Endothelial cell of umbilical vein (primary cell): ENCODE data around the gene TCERG1L. TPM values are rescaled to one million over a fixed set of nuclear protein-coding genes. Genes with fewer than 3 reads are reported as not detected.

Source experiments
- BruUV-seq: library from RNA; stranded (reverse); fragments of 400-500 nt; replicated peaks from 2 replicates; lab custom pipeline; 2021; lab: Mats Ljungman, UMichigan
- CTCF ChIA-PET: fragments of 300-600, 350-600 bp; sonication (Branson Sonifier 250); formaldehyde crosslinking; loops from one replicate; lab custom pipeline; 2021; ENCODE audit warnings: antibody characterized with exemption, inconsistent platforms; lab: Charles Lee
- POLR2A ChIA-PET: fragments of 300-600, 350-600 bp; sonication (Branson Sonifier 250); formaldehyde crosslinking; loops from one replicate; lab custom pipeline; 2021; ENCODE audit warnings: antibody characterized with exemption, inconsistent platforms; lab: Charles Lee
- DNase-seq: peaks from one replicate; pipeline ENCODE4 v3.0.0-alpha.2; 2011; ENCODE audit warnings: low read depth, low spot score
- FAIRE-seq: peaks from 2 replicates; lab custom pipeline; 2011; peaks lifted over from hg19 to GRCh38; lab: Jason Lieb, UNC
- H2AFZ ChIP-seq: 2 replicates; pipeline ENCODE4 v1.6.0; 2012; ENCODE audit warnings: low read depth, low read length, control low read depth, inconsistent platforms
- H3K27ac ChIP-seq: 2 replicates; pipeline ENCODE4 v1.5.1; 2011; ENCODE audit warnings: low read depth, mild to moderate bottlenecking, control low read depth, low read length, moderate library complexity; ENCODE audit not compliant: insufficient read depth
- H3K27me3 ChIP-seq, 2 experiments: 2 replicates each; pipeline versions ENCODE4 v1.6.0 to v1.6.1; 2011; ENCODE audit warnings: low read length in 2 of 2, mixed read lengths in 1 of 2; ENCODE audit not compliant: control insufficient read depth in 2 of 2, insufficient read depth in 2 of 2
- H3K36me3 ChIP-seq, 2 experiments: 2 replicates in 1 of 2; 3 replicates in 1 of 2; pipeline ENCODE4 v1.5.1; 2011; ENCODE audit warnings: low read length in 2 of 2, mild to moderate bottlenecking in 1 of 2, moderate library complexity in 1 of 2; ENCODE audit not compliant: control insufficient read depth in 2 of 2, insufficient read depth in 2 of 2; ENCODE audit errors: extremely low read depth in 1 of 2
- H3K4me1 ChIP-seq: 3 replicates; pipeline ENCODE4 v1.5.1; 2011; ENCODE audit warnings: mild to moderate bottlenecking, low read length; ENCODE audit not compliant: control insufficient read depth, insufficient read depth; ENCODE audit errors: extremely low read depth
- H3K4me2 ChIP-seq: 2 replicates; pipeline ENCODE4 v1.6.1; 2011; ENCODE audit warnings: low read length, control low read depth, mixed read lengths; ENCODE audit not compliant: insufficient read depth
- H3K4me3 ChIP-seq, 3 experiments: fragments of 200-600 bp in 1 of 3; sonication (generic), shearing (Covaris generic) in 1 of 3; replicated peaks in 1 of 3; 2 replicates each; pipeline ENCODE4 v1.5.1; 2011 to 2016; ENCODE audit warnings: control low read depth in 3 of 3, low read length in 3 of 3, mild to moderate bottlenecking in 2 of 3, inconsistent platforms in 1 of 3, low read depth in 1 of 3, moderate library complexity in 1 of 3; ENCODE audit not compliant: insufficient read depth in 1 of 3
- H3K79me2 ChIP-seq: 2 replicates; pipeline ENCODE4 v1.6.0; 2012; ENCODE audit warnings: low read length, inconsistent platforms; ENCODE audit not compliant: control insufficient read depth, insufficient read depth
- H3K9ac ChIP-seq: replicated peaks from 2 replicates; pipeline ENCODE3; 2011; ENCODE audit warnings: low read length, control low read depth; ENCODE audit not compliant: insufficient read depth; ENCODE audit errors: extremely low read depth
- H3K9me1 ChIP-seq: replicated peaks from 3 replicates; pipeline ENCODE4 v1.6.0; 2011; ENCODE audit warnings: mild to moderate bottlenecking, low read length; ENCODE audit not compliant: control insufficient read depth, insufficient read depth; ENCODE audit errors: extremely low read depth
- H3K9me3 ChIP-seq: replicated peaks from 2 replicates; pipeline ENCODE4 v1.5.1; 2012; ENCODE audit warnings: low read length, inconsistent platforms; ENCODE audit not compliant: control insufficient read depth, insufficient read depth
- H4K20me1 ChIP-seq: replicated peaks from 2 replicates; pipeline ENCODE3; 2011; ENCODE audit warnings: mild to moderate bottlenecking, low read length; ENCODE audit not compliant: control insufficient read depth, insufficient read depth; ENCODE audit errors: extremely low read depth
- CTCF ChIP-seq, 2 donors: IDR thresholded peaks; 1 replicate in 1 of 2; 2 replicates in 1 of 2; pipeline ENCODE4 v1.5.1; 2011; ENCODE audit warnings: low read length in 2 of 2, mild to moderate bottlenecking in 2 of 2, moderate library complexity in 2 of 2, control low read depth in 1 of 2, inconsistent platforms in 1 of 2, low read depth in 1 of 2; ENCODE audit not compliant: insufficient read depth in 1 of 2; ENCODE audit errors: extremely low read depth in 1 of 2
- EZH2 ChIP-seq: IDR thresholded peaks from 2 replicates; pipeline ENCODE4 v1.6.1; 2012; ENCODE audit warnings: borderline replicate concordance, low read depth, mild to moderate bottlenecking, moderate library complexity, low read length, inconsistent platforms; ENCODE audit not compliant: severe bottlenecking
- FOS ChIP-seq: IDR thresholded peaks from 2 replicates; pipeline ENCODE4 v1.6.1; 2011; ENCODE audit warnings: mild to moderate bottlenecking, low read length, moderate library complexity, borderline replicate concordance; ENCODE audit not compliant: insufficient read depth
- GATA2 ChIP-seq: IDR thresholded peaks from 2 replicates; pipeline ENCODE4 v1.7.0; 2011; ENCODE audit warnings: low read depth, mild to moderate bottlenecking, moderate library complexity, mixed read lengths, low read length; ENCODE audit not compliant: insufficient read length, insufficient read depth
- JUN ChIP-seq: IDR thresholded peaks from 2 replicates; pipeline ENCODE4 v1.6.1; 2011; ENCODE audit warnings: borderline replicate concordance, low read depth; ENCODE audit not compliant: insufficient read length, insufficient read depth
- MAX ChIP-seq: IDR thresholded peaks from 2 replicates; pipeline ENCODE4 v1.6.1; 2011; ENCODE audit not compliant: insufficient read depth, insufficient read length
- MYC ChIP-seq: IDR thresholded peaks from one replicate; pipeline ENCODE4 v1.6.1; 2011; ENCODE audit warnings: mild to moderate bottlenecking, low read depth, low read length
- POLR2A ChIP-seq: IDR thresholded peaks from 2 replicates; pipeline ENCODE4 v1.6.1; 2012; ENCODE audit warnings: low read depth, mild to moderate bottlenecking, control low read depth, low read length
- POLR2AphosphoS5 ChIP-seq: IDR thresholded peaks from 2 replicates; pipeline ENCODE4 v1.6.1; 2012; ENCODE audit warnings: low read depth, mild to moderate bottlenecking, control low read depth, low read length, moderate library complexity; ENCODE audit not compliant: insufficient read depth
- dilution Hi-C: fragments of 300-500 bp; cut with MboI; formaldehyde crosslinking; loops from one replicate; pipeline ENCODE4 v1.15.0; 2019; ENCODE audit warnings: low sequenced_read_pairs; ENCODE audit not compliant: extremely low pct_ligation_motif_present
- intact Hi-C: fragments of 100-400 bp; cut with micrococcal nuclease; formaldehyde crosslinking; loops from one replicate; pipeline ENCODE4 v1.10.0; 2022
- polyA plus RNA-seq, 4 experiments: library from polyadenylated mRNA; depleted of rRNA in 3 of 4; stranded (reverse) in 3 of 4; unstranded in 1 of 4; fragments of >200 nt; gene quantifications; 2 replicates each; pipeline versions ENCODE4 v1.2.1 to v1.2.3, GENCODE V29; 2011 to 2012; ENCODE audit warnings: missing spikeins in 1 of 4
- total RNA-seq: library from RNA; stranded (reverse); gene quantifications from 2 replicates; pipeline ENCODE4 v1.2.3, GENCODE V29; 2021

The TCERG1L gene
- total and polyA plus RNA-seq, 2 donors (not counting 3 experiments of a cell fraction or from before 2014, with no cell fraction given): not detected

GRCh38 chr10:131231323-131231964 lies 80.1 kb downstream of the TCERG1L start:
- Histone ChIP-seq H3K9me1 (no peaks in the 10 kb centered on the region), H3K9me3 (peaks cover 4% of the 10 kb centered on the region), H3K4me2 (no peak overlapping the region), H3K27ac (no peak overlapping the region), H3K4me1 (no peaks in the 10 kb centered on the region), H3K79me2 (no peaks in the 10 kb centered on the region), H2AFZ (no peak overlapping the region), H3K36me3 (no peaks in the 10 kb centered on the region), H3K9ac (no peak overlapping the region), H3K27me3 (no peaks in the 10 kb centered on the region), H3K4me3 (no peak overlapping the region), H4K20me1 (no peaks in the 10 kb centered on the region)
- TF ChIP-seq JUN (no peak), MAX (no peak), MYC (no peak), CTCF (IDR thresholded peaks at IDR 0.05; ENCODE audit: extremely low read depth in 1 of 2, insufficient read depth in 1 of 2, low read depth in 1 of 2, low read length in 2 of 2) (no peak), POLR2A (no peak), FOS (no peak), EZH2 (no peak), POLR2AphosphoS5 (no peak), GATA2 (no peak)
- no peak for FAIRE-seq
- ChIA-PET CTCF (no interaction called here), POLR2A (no interaction called here)
- intact Hi-C loops (no loop called here), dilution Hi-C loops (no loop called here)
- no TSS peak for BruUV-seq
- DNase-seq: no peak
